ENCODE data around the gene ATL2.

DNA sequence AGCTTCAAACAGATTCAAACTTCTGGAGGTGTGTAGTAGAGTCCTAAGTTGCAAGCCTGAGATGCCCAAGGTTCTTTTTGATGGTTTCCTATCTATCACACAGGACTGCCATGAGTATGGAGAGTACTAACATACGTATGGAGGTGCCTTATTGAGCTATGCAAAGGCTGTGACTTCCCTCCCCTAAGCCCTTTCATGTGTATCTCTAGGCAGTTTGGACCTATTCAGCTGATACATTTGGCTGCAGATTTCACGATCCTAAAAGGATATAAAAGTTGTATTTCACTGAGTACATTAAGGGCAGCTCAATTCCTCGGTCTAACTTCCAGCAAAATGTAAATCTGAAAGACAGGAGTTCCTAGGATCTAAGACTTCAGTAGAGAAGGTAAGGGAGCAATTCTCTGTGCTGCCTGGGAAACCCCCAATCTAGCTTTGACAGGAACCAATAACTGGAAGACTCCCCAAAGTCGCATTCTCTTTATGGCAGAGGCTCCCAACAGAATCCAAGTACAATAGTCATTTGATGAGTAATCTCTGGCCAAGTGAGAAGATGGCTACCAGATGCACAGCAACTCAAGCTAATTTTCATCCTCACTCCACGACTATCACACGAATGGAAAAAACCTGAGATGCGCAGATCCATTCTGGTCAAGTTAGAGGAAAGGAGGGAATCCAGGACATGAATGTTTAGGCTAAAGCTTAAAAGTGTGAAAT lies 83.8 kb downstream of the ATL2 start:
- TF ChIP-seq CTCF (IDR thresholded peaks at IDR 0.05) (no peak), ZFX (IDR thresholded peaks at IDR 0.05; ENCODE audit: borderline replicate concordance) (no peak)
